Endothelial cell of umbilical vein (primary cell): ENCODE measurements around the gene STOML1. TPM values are rescaled to one million over a fixed set of nuclear protein-coding genes. Genes with fewer than 3 reads are reported as not detected.

Experiments used
- BruUV-seq: library from RNA; stranded (reverse); fragments of 400-500 nt; replicated peaks from 2 replicates; lab custom pipeline; 2021; lab: Mats Ljungman, UMichigan
- CTCF ChIA-PET: fragments of 300-600, 350-600 bp; sonication (Branson Sonifier 250); formaldehyde crosslinking; loops from one replicate; lab custom pipeline; 2021; ENCODE audit warnings: antibody characterized with exemption, inconsistent platforms; lab: Charles Lee
- POLR2A ChIA-PET: fragments of 300-600, 350-600 bp; sonication (Branson Sonifier 250); formaldehyde crosslinking; loops from one replicate; lab custom pipeline; 2021; ENCODE audit warnings: antibody characterized with exemption, inconsistent platforms; lab: Charles Lee
- DNase-seq: peaks from one replicate; pipeline ENCODE4 v3.0.0-alpha.2; 2011; ENCODE audit warnings: low read depth, low spot score
- FAIRE-seq: peaks from 2 replicates; lab custom pipeline; 2011; peaks lifted over from hg19 to GRCh38; lab: Jason Lieb, UNC
- H2AFZ ChIP-seq: 2 replicates; pipeline ENCODE4 v1.6.0; 2012; ENCODE audit warnings: low read depth, low read length, control low read depth, inconsistent platforms
- H3K27ac ChIP-seq: 2 replicates; pipeline ENCODE4 v1.5.1; 2011; ENCODE audit warnings: low read depth, mild to moderate bottlenecking, control low read depth, low read length, moderate library complexity; ENCODE audit not compliant: insufficient read depth
- H3K27me3 ChIP-seq, 2 experiments: 2 replicates each; pipeline versions ENCODE4 v1.6.0 to v1.6.1; 2011; ENCODE audit warnings: low read length in 2 of 2, mixed read lengths in 1 of 2; ENCODE audit not compliant: control insufficient read depth in 2 of 2, insufficient read depth in 2 of 2
- H3K36me3 ChIP-seq, 2 experiments: 2 replicates in 1 of 2; 3 replicates in 1 of 2; pipeline ENCODE4 v1.5.1; 2011; ENCODE audit warnings: low read length in 2 of 2, mild to moderate bottlenecking in 1 of 2, moderate library complexity in 1 of 2; ENCODE audit not compliant: control insufficient read depth in 2 of 2, insufficient read depth in 2 of 2; ENCODE audit errors: extremely low read depth in 1 of 2
- H3K4me1 ChIP-seq: 3 replicates; pipeline ENCODE4 v1.5.1; 2011; ENCODE audit warnings: mild to moderate bottlenecking, low read length; ENCODE audit not compliant: control insufficient read depth, insufficient read depth; ENCODE audit errors: extremely low read depth
- H3K4me2 ChIP-seq: 2 replicates; pipeline ENCODE4 v1.6.1; 2011; ENCODE audit warnings: low read length, control low read depth, mixed read lengths; ENCODE audit not compliant: insufficient read depth
- H3K4me3 ChIP-seq, 3 experiments: fragments of 200-600 bp in 1 of 3; sonication (generic), shearing (Covaris generic) in 1 of 3; replicated peaks in 1 of 3; 2 replicates each; pipeline ENCODE4 v1.5.1; 2011 to 2016; ENCODE audit warnings: control low read depth in 3 of 3, low read length in 3 of 3, mild to moderate bottlenecking in 2 of 3, inconsistent platforms in 1 of 3, low read depth in 1 of 3, moderate library complexity in 1 of 3; ENCODE audit not compliant: insufficient read depth in 1 of 3
- H3K79me2 ChIP-seq: 2 replicates; pipeline ENCODE4 v1.6.0; 2012; ENCODE audit warnings: low read length, inconsistent platforms; ENCODE audit not compliant: control insufficient read depth, insufficient read depth
- H3K9ac ChIP-seq: replicated peaks from 2 replicates; pipeline ENCODE3; 2011; ENCODE audit warnings: low read length, control low read depth; ENCODE audit not compliant: insufficient read depth; ENCODE audit errors: extremely low read depth
- H3K9me1 ChIP-seq: replicated peaks from 3 replicates; pipeline ENCODE4 v1.6.0; 2011; ENCODE audit warnings: mild to moderate bottlenecking, low read length; ENCODE audit not compliant: control insufficient read depth, insufficient read depth; ENCODE audit errors: extremely low read depth
- H3K9me3 ChIP-seq: replicated peaks from 2 replicates; pipeline ENCODE4 v1.5.1; 2012; ENCODE audit warnings: low read length, inconsistent platforms; ENCODE audit not compliant: control insufficient read depth, insufficient read depth
- H4K20me1 ChIP-seq: replicated peaks from 2 replicates; pipeline ENCODE3; 2011; ENCODE audit warnings: mild to moderate bottlenecking, low read length; ENCODE audit not compliant: control insufficient read depth, insufficient read depth; ENCODE audit errors: extremely low read depth
- EZH2 ChIP-seq: IDR thresholded peaks from 2 replicates; pipeline ENCODE4 v1.6.1; 2012; ENCODE audit warnings: borderline replicate concordance, low read depth, mild to moderate bottlenecking, moderate library complexity, low read length, inconsistent platforms; ENCODE audit not compliant: severe bottlenecking
- FOS ChIP-seq: IDR thresholded peaks from 2 replicates; pipeline ENCODE4 v1.6.1; 2011; ENCODE audit warnings: mild to moderate bottlenecking, low read length, moderate library complexity, borderline replicate concordance; ENCODE audit not compliant: insufficient read depth
- GATA2 ChIP-seq: IDR thresholded peaks from 2 replicates; pipeline ENCODE4 v1.7.0; 2011; ENCODE audit warnings: low read depth, mild to moderate bottlenecking, moderate library complexity, mixed read lengths, low read length; ENCODE audit not compliant: insufficient read length, insufficient read depth
- JUN ChIP-seq: IDR thresholded peaks from 2 replicates; pipeline ENCODE4 v1.6.1; 2011; ENCODE audit warnings: borderline replicate concordance, low read depth; ENCODE audit not compliant: insufficient read length, insufficient read depth
- MYC ChIP-seq: IDR thresholded peaks from one replicate; pipeline ENCODE4 v1.6.1; 2011; ENCODE audit warnings: mild to moderate bottlenecking, low read depth, low read length
- POLR2A ChIP-seq: IDR thresholded peaks from 2 replicates; pipeline ENCODE4 v1.6.1; 2012; ENCODE audit warnings: low read depth, mild to moderate bottlenecking, control low read depth, low read length
- POLR2AphosphoS5 ChIP-seq: IDR thresholded peaks from 2 replicates; pipeline ENCODE4 v1.6.1; 2012; ENCODE audit warnings: low read depth, mild to moderate bottlenecking, control low read depth, low read length, moderate library complexity; ENCODE audit not compliant: insufficient read depth
- dilution Hi-C: fragments of 300-500 bp; cut with MboI; formaldehyde crosslinking; loops from one replicate; pipeline ENCODE4 v1.15.0; 2019; ENCODE audit warnings: low sequenced_read_pairs; ENCODE audit not compliant: extremely low pct_ligation_motif_present
- intact Hi-C: fragments of 100-400 bp; cut with micrococcal nuclease; formaldehyde crosslinking; loops from one replicate; pipeline ENCODE4 v1.10.0; 2022
- polyA plus RNA-seq, 4 experiments: library from polyadenylated mRNA; depleted of rRNA in 3 of 4; stranded (reverse) in 3 of 4; unstranded in 1 of 4; fragments of >200 nt; gene quantifications; 2 replicates each; pipeline versions ENCODE4 v1.2.1 to v1.2.3, GENCODE V29; 2011 to 2012; ENCODE audit warnings: missing spikeins in 1 of 4
- total RNA-seq: library from RNA; stranded (reverse); gene quantifications from 2 replicates; pipeline ENCODE4 v1.2.3, GENCODE V29; 2021
- TF ChIP-seq, protein P1 (sequence below), 2 donors: IDR thresholded peaks; 1 replicate in 1 of 2; 2 replicates in 1 of 2; pipeline ENCODE4 v1.5.1; 2011; ENCODE audit warnings: low read length in 2 of 2, mild to moderate bottlenecking in 2 of 2, moderate library complexity in 2 of 2, control low read depth in 1 of 2, inconsistent platforms in 1 of 2, low read depth in 1 of 2; ENCODE audit not compliant: insufficient read depth in 1 of 2; ENCODE audit errors: extremely low read depth in 1 of 2
- TF ChIP-seq, protein P2 (sequence below): IDR thresholded peaks from 2 replicates; pipeline ENCODE4 v1.6.1; 2011; ENCODE audit not compliant: insufficient read depth, insufficient read length

STOML1 gene
- total and polyA plus RNA-seq, 2 donors (not counting 3 experiments of a cell fraction or from before 2014, with no cell fraction given): 12.9 to 15.4 TPM

DNA sequence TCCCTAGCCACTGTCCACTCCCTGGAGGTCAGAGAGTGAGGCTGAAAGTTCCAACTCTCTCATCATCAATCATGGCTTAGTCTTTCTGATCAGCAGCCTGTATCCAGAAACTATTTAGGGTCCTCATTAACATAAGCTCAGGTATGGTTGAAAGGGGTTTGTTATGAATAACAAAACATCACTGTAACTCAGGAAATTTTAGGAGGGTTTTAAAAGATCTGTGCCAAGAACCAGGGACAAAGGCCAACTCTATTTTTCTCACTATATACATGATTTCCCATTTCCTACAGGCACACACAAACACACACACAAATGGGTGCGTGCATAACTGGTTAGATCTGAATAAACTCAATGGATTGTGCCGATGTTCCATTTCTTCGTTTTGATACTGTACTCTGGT is 23.6 kb downstream of the STOML1 start:
- no TSS peak for BruUV-seq
- Histone ChIP-seq H3K36me3 (no peaks in the 10 kb centered on the region), H3K27ac (no peak overlapping the region), H3K9me3 (no peaks in the 10 kb centered on the region), H3K79me2 (no peaks in the 10 kb centered on the region), H3K27me3 (no peaks in the 10 kb centered on the region), H3K4me3 (no peak overlapping the region), H3K9me1 (no peaks in the 10 kb centered on the region), H4K20me1 (no peaks in the 10 kb centered on the region), H3K9ac (no peak overlapping the region), H2AFZ (no peak overlapping the region), H3K4me1 (peaks cover 15% of the 10 kb centered on the region), H3K4me2 (no peak overlapping the region)
- intact Hi-C loops: no loop called here
- CTCF ChIA-PET: interaction anchor here (0.9 to 13.1 kb wide), 3 partner anchors 17 to 352 kb away, joined by 3 to 651 read pairs (median 217); no protein-coding TSS in a partner anchor
- dilution Hi-C loops: no loop called here
- POLR2A ChIA-PET: no interaction called here
- FAIRE-seq (no peak), DNase-seq (no peak)
- TF ChIP-seq JUN (no peak), MYC (no peak), FOS (no peak), EZH2 (no peak), POLR2A (no peak), POLR2AphosphoS5 (no peak), GATA2 (no peak)
- TF ChIP-seq, protein P1, sequence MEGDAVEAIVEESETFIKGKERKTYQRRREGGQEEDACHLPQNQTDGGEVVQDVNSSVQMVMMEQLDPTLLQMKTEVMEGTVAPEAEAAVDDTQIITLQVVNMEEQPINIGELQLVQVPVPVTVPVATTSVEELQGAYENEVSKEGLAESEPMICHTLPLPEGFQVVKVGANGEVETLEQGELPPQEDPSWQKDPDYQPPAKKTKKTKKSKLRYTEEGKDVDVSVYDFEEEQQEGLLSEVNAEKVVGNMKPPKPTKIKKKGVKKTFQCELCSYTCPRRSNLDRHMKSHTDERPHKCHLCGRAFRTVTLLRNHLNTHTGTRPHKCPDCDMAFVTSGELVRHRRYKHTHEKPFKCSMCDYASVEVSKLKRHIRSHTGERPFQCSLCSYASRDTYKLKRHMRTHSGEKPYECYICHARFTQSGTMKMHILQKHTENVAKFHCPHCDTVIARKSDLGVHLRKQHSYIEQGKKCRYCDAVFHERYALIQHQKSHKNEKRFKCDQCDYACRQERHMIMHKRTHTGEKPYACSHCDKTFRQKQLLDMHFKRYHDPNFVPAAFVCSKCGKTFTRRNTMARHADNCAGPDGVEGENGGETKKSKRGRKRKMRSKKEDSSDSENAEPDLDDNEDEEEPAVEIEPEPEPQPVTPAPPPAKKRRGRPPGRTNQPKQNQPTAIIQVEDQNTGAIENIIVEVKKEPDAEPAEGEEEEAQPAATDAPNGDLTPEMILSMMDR (IDR thresholded peaks at IDR 0.05; ENCODE audit: extremely low read depth in 1 of 2, insufficient read depth in 1 of 2, low read depth in 1 of 2, low read length in 2 of 2): no peak
- TF ChIP-seq, protein P2, sequence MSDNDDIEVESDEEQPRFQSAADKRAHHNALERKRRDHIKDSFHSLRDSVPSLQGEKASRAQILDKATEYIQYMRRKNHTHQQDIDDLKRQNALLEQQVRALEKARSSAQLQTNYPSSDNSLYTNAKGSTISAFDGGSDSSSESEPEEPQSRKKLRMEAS: no peak
